ENCODE data around the gene CDK16.

CDK16 gene

DNA sequence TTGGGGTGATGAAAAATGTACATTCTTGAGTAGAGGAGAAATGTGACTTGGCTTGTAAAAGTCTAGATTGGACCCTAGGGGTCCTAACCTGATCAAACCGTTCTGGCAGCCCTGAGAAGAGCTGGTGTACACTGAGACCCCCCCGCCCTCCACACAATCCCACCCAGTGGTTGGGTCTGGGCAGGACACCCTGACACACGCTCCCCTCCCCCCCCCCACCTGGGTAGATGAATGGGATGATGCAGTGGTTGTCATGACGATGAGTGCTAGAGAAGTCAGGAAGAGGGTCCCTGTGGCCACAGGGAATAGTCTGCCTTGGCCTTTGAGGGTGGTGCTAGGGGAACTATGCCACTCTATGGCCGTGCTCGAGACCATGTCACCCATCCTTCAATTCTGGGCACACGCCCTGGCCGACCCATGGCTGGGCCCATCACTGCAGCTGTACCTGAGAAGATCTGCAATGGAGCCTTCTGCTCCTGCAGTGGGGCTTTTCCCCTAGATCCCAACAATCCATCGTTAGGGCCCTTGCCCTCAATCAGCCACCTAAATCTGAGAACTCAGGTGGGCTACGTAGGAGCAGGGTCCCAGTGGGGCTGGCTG, 4.4 kb downstream of the CDK16 start:
- TF ChIP-seq, protein P1, sequence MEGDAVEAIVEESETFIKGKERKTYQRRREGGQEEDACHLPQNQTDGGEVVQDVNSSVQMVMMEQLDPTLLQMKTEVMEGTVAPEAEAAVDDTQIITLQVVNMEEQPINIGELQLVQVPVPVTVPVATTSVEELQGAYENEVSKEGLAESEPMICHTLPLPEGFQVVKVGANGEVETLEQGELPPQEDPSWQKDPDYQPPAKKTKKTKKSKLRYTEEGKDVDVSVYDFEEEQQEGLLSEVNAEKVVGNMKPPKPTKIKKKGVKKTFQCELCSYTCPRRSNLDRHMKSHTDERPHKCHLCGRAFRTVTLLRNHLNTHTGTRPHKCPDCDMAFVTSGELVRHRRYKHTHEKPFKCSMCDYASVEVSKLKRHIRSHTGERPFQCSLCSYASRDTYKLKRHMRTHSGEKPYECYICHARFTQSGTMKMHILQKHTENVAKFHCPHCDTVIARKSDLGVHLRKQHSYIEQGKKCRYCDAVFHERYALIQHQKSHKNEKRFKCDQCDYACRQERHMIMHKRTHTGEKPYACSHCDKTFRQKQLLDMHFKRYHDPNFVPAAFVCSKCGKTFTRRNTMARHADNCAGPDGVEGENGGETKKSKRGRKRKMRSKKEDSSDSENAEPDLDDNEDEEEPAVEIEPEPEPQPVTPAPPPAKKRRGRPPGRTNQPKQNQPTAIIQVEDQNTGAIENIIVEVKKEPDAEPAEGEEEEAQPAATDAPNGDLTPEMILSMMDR (IDR thresholded peaks at IDR 0.05; ENCODE audit: borderline replicate concordance, insufficient read depth, low read depth, low read length) = no peak
- no peak overlapping the region for H3K4me3 ChIP-seq (ENCODE audit: low read depth, low read length)

DNA sequence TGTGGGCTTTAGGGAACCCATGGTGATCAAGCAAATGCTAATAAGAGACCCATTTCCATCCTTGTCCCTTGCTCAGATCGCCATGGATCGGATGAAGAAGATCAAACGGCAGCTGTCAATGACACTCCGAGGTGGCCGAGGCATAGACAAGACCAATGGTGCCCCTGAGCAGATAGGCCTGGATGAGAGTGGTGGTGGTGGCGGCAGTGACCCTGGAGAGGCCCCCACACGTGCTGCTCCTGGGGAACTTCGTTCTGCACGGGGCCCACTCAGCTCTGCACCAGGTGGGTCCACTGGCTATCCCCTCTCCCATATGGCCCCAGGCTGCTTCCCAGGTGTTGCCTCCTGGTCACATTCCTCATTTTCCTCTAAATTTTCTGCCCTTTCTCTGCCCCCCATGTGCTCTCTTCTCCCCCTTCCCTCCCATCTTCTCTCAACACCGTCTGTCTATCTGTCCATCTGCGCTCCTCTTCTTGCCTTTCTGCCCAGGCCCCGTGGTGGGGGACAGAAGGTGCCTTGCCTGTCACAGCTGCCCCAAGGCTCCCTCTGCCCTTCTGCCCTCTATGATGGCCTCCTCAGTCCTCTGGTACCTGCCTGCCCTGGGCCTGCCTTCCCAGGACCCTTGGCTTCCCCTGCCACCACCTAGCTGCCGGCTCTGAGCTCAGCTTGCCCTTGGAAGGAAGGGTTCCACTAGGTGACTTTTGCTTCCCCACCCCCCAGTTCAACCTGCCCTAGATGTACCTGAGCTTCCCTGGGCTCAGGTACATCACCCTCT, 5.2 kb downstream of the CDK16 start:
- TF ChIP-seq, protein P1 (IDR thresholded peaks at IDR 0.05; ENCODE audit: borderline replicate concordance, insufficient read depth, low read depth, low read length) = no peak
- H3K4me3 ChIP-seq (ENCODE audit: low read depth, low read length) = no peak overlapping the region

GRCh38 chrX:47224266-47224895, 5.9 kb downstream of the CDK16 start:
- no peak overlapping the region for H3K4me3 ChIP-seq (ENCODE audit: low read depth, low read length)
- TF ChIP-seq, protein P1 (IDR thresholded peaks at IDR 0.05; ENCODE audit: borderline replicate concordance, insufficient read depth, low read depth, low read length) = no peak

GRCh38 chrX:47224896-47225290, 6.4 kb downstream of the CDK16 start:
- TF ChIP-seq, protein P1 (IDR thresholded peaks at IDR 0.05; ENCODE audit: borderline replicate concordance, insufficient read depth, low read depth, low read length) = no peak
- no peak overlapping the region for H3K4me3 ChIP-seq (ENCODE audit: low read depth, low read length)

GRCh38 chrX:47226071-47226470, 7.6 kb downstream of the CDK16 start:
- TF ChIP-seq, protein P1 (IDR thresholded peaks at IDR 0.05; ENCODE audit: borderline replicate concordance, insufficient read depth, low read depth, low read length) = no peak
- no peak overlapping the region for H3K4me3 ChIP-seq (ENCODE audit: low read depth, low read length)

- TF ChIP-seq, protein P1 (IDR thresholded peaks at IDR 0.05; ENCODE audit: borderline replicate concordance, insufficient read depth, low read depth, low read length) = no peak
- H3K4me3 ChIP-seq (ENCODE audit: low read depth, low read length) = no peak overlapping the region
These were observed 8.3 kb downstream of the CDK16 start for GRCh38 chrX:47226531-47227333.
